ENCODE results near the gene ZNF438.

Gene ZNF438

GRCh38 chr10:31011017-31011664, 20.5 kb downstream of the ZNF438 start:
- DNase-seq: no peak

- DNase-seq: no peak
These were observed 21.6 kb downstream of the ZNF438 start for GRCh38 chr10:31010062-31010461.

GRCh38 chr10:31005895-31006294, 25.8 kb downstream of the ZNF438 start:
- DNase-seq: no peak

- DNase-seq: no peak
These were observed 27.0 kb downstream of the ZNF438 start for GRCh38 chr10:31004611-31005193.

- DNase-seq: no peak
These were observed 29.9 kb downstream of the ZNF438 start for GRCh38 chr10:31001740-31002139.

- DNase-seq: no peak
These were observed 30.8 kb downstream of the ZNF438 start for GRCh38 chr10:31000867-31001266.

GRCh38 chr10:31000071-31000782, 31.4 kb downstream of the ZNF438 start:
- DNase-seq: no peak

- no peak for DNase-seq
These were observed 32.5 kb downstream of the ZNF438 start for GRCh38 chr10:30999070-30999712.

GRCh38 chr10:30997536-30998235, 34.0 kb downstream of the ZNF438 start:
- no peak for DNase-seq

GRCh38 chr10:30996481-30997005, 35.1 kb downstream of the ZNF438 start:
- DNase-seq: no peak

GRCh38 chr10:30995081-30995770, 36.4 kb downstream of the ZNF438 start:
- DNase-seq: no peak

GRCh38 chr10:30993155-30993554, 38.5 kb downstream of the ZNF438 start:
- no peak for DNase-seq

GRCh38 chr10:30992681-30993080, 39.0 kb downstream of the ZNF438 start:
- DNase-seq: no peak

- DNase-seq: no peak
These were observed 40.0 kb downstream of the ZNF438 start for GRCh38 chr10:30991647-30992011.

GRCh38 chr10:30990971-30991646, 40.6 kb downstream of the ZNF438 start:
- no peak for DNase-seq

- no peak for DNase-seq
These were observed 41.3 kb downstream of the ZNF438 start for GRCh38 chr10:30990351-30990750.

- DNase-seq: no peak
These were observed 42.7 kb downstream of the ZNF438 start for GRCh38 chr10:30988831-30989435.

GRCh38 chr10:30987463-30987862, 44.2 kb downstream of the ZNF438 start:
- no peak for DNase-seq

- DNase-seq: no peak
These were observed 45.6 kb downstream of the ZNF438 start for GRCh38 chr10:30986053-30986555.

GRCh38 chr10:30985512-30985911, 46.2 kb downstream of the ZNF438 start:
- DNase-seq: no peak
